Adrenal gland (tissue), 5 donors: ENCODE results near the gene FGD4.

Source experiments
- POLR2A ChIP-seq, 2 donors: fragments of 450-650 bp; IDR thresholded peaks; one replicate each; pipeline ENCODE4 v1.6.1; 2017; ENCODE audit warnings: antibody characterized with exemption in 2 of 2, mild to moderate bottlenecking in 2 of 2, moderate library complexity in 1 of 2
- TF ChIP-seq, protein P1 (sequence below), 6 experiments: fragments of 450-650 bp in 4 of 6; fragments of 200-600 bp in 2 of 6; sonication (generic) in 1 of 6; IDR thresholded peaks; 1 replicate in 5 of 6; 2 replicates in 1 of 6; pipeline versions ENCODE4 v1.5.1 to v1.8.0; 2016 to 2021; ENCODE audit warnings: antibody characterized with exemption in 6 of 6, mild to moderate bottlenecking in 2 of 6, moderate library complexity in 1 of 6
- donor health status: DM: no; HTN: no; CAD: no.

DNA sequence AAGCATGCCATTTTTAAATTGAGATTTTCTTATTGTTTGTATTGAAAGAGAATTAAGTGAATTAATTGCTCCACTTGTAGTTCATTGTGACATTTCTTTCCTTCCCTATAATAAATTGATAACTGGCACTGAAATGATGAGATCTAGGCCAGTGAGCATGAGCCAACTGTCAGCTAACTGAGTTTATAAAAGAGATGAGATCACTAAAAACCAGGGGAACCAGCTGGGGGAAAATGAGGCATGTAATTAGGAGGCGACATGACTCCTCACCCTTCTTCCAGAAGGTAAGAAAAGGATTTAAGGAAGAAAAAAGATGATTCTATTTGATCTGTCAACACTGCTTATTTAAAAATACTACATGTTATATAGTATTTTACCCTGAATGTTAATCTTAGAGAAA, 175.2 kb downstream of the FGD4 start:
- TF ChIP-seq POLR2A (IDR thresholded peaks at IDR 0.05), result no peak
- TF ChIP-seq, protein P1, sequence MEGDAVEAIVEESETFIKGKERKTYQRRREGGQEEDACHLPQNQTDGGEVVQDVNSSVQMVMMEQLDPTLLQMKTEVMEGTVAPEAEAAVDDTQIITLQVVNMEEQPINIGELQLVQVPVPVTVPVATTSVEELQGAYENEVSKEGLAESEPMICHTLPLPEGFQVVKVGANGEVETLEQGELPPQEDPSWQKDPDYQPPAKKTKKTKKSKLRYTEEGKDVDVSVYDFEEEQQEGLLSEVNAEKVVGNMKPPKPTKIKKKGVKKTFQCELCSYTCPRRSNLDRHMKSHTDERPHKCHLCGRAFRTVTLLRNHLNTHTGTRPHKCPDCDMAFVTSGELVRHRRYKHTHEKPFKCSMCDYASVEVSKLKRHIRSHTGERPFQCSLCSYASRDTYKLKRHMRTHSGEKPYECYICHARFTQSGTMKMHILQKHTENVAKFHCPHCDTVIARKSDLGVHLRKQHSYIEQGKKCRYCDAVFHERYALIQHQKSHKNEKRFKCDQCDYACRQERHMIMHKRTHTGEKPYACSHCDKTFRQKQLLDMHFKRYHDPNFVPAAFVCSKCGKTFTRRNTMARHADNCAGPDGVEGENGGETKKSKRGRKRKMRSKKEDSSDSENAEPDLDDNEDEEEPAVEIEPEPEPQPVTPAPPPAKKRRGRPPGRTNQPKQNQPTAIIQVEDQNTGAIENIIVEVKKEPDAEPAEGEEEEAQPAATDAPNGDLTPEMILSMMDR (IDR thresholded peaks at IDR 0.05), result no peak
